ENCODE results near the gene PLPP2.
"Not testable (repeated sequence)": the region's sequence is repeated elsewhere in the genome, so short reads cannot be mapped to it uniquely, and the experiment has no call there.

- not testable (repeated sequence) for TF ChIP-seq CTCF, POLR2A (IDR thresholded peaks at IDR 0.05)
Measured at GRCh38 chr19:270766-271318, 20.4 kb downstream of the PLPP2 start.
